ENCODE results near the gene GALNT8. TPM values are rescaled to one million over a fixed set of nuclear protein-coding genes. Genes with fewer than 3 reads are reported as not detected.

The GALNT8 gene
- total RNA-seq, 1 experiment from 2014 or later, result not detected

DNA sequence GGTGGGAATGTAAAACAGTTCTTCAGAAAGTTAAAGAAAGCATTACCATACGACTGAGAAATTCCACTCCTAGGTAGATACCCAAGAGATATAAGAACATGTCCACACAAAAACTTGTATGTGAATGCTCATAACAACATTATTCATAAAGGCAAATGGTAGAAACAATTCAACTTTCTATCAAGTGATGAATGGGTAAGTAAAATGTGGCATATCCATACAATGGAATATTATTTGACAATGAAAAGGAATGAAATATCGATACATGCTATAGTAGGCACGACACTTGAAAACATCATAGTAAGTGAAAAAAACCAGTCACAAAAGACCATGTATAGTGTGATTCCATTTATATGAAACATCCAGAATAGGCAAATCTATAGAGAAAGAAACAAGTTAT, 71.3 kb downstream of the GALNT8 start:
- no peak overlapping the region for H3K27ac ChIP-seq (ENCODE audit: low read depth, low read length)
- POLR2A ChIA-PET, result no interaction called here

GRCh38 chr12:4794491-4794890, 74.3 kb downstream of the GALNT8 start:
- no peaks in the 10 kb centered on the region for H3K79me2 ChIP-seq (ENCODE audit: insufficient read depth, low read length)
- CTCF ChIA-PET, result no interaction called here
- no peak overlapping the region for H3K4me2 ChIP-seq (ENCODE audit: low read length)
- no peak for ATAC-seq
- no peaks in the 10 kb centered on the region for H3K9me2 ChIP-seq (ENCODE audit: insufficient read depth)
- no peak for TF ChIP-seq ZFX (IDR thresholded peaks at IDR 0.05)
- no peak for TF ChIP-seq FOSL1 (IDR thresholded peaks at IDR 0.05; ENCODE audit: low read depth)
- TF ChIP-seq SIN3A (IDR thresholded peaks at IDR 0.05; ENCODE audit: low read depth), result no peak
- TF ChIP-seq JUND (IDR thresholded peaks at IDR 0.05), result no peak
- TF ChIP-seq TCF7L2 (IDR thresholded peaks at IDR 0.05; ENCODE audit: borderline replicate concordance, extremely low read depth, insufficient read depth, insufficient read length), result no peak
- TF ChIP-seq ELF1 (IDR thresholded peaks at IDR 0.05; ENCODE audit: borderline replicate concordance, low read depth), result no peak
- TF ChIP-seq, protein P1, sequence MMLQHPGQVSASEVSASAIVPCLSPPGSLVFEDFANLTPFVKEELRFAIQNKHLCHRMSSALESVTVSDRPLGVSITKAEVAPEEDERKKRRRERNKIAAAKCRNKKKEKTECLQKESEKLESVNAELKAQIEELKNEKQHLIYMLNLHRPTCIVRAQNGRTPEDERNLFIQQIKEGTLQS (IDR thresholded peaks at IDR 0.05), result no peak
- TF ChIP-seq CEBPB (IDR thresholded peaks at IDR 0.05; ENCODE audit: low read depth), result no peak
- TF ChIP-seq EZH2 (IDR thresholded peaks at IDR 0.05), result no peak
- no peak for TF ChIP-seq SP1 (IDR thresholded peaks at IDR 0.05; ENCODE audit: low read depth)
- no peak for TF ChIP-seq EGR1 (IDR thresholded peaks at IDR 0.05; ENCODE audit: low read depth)
- no peak for TF ChIP-seq POLR2AphosphoS5 (IDR thresholded peaks at IDR 0.05; ENCODE audit: low read depth, low read length)
- no peak for TF ChIP-seq CBX3 (IDR thresholded peaks at IDR 0.05; ENCODE audit: low read depth)
- TF ChIP-seq YY1 (IDR thresholded peaks at IDR 0.05; ENCODE audit: extremely low read depth, insufficient replicate concordance, low read depth, low read length), result no peak
- no peak for TF ChIP-seq REST (IDR thresholded peaks at IDR 0.05; ENCODE audit: low read depth)
- no peak for TF ChIP-seq ZBTB33 (IDR thresholded peaks at IDR 0.05; ENCODE audit: extremely low read depth, insufficient replicate concordance, low read length)
- no peak for TF ChIP-seq ZNF274 (IDR thresholded peaks at IDR 0.05; ENCODE audit: low read depth, low read length)
- intact Hi-C loops (cut with micrococcal nuclease), result no loop called here
- H3K36me3 ChIP-seq (ENCODE audit: control insufficient read depth in 1 of 2, insufficient read depth in 2 of 2, low read length in 2 of 2), result no peaks in the 10 kb centered on the region
- H4K20me1 ChIP-seq (ENCODE audit: insufficient read depth), result no peaks in the 10 kb centered on the region
- no peak overlapping the region for H2AFZ ChIP-seq (ENCODE audit: low read depth, low read length, poor library complexity, severe bottlenecking)
- H3K27ac ChIP-seq (ENCODE audit: low read depth, low read length), result no peak overlapping the region
- H3K4me3 ChIP-seq (replicated peaks in 1 of 2; ENCODE audit: low read depth in 1 of 2, low read length in 2 of 2), result no peak overlapping the region
- BruUV-seq (replicated peaks), result no TSS peak
- H3K9me3 ChIP-seq (ENCODE audit: control insufficient read depth in 1 of 2, insufficient read depth in 1 of 2, low read depth in 1 of 2, low read length in 2 of 2), result no peaks in the 10 kb centered on the region
- H3K4me1 ChIP-seq (ENCODE audit: control insufficient read depth in 1 of 2, insufficient read depth in 2 of 2, low read length in 2 of 2), result no peaks in the 10 kb centered on the region
- DNase-seq (ENCODE audit: low read depth, low spot score), result no peak
- POLR2A ChIA-PET, result no interaction called here
- peaks cover 64% of the 10 kb centered on the region for H3K27me3 ChIP-seq (ENCODE audit: insufficient read depth, low read length)
- no peak overlapping the region for H3K9ac ChIP-seq (ENCODE audit: low read length)
- RAD21 ChIA-PET (ENCODE audit: low non-redundant PET in 1 of 2, low total read pairs in 2 of 2, uncharacterized antibody in 2 of 2, unreplicated experiment in 2 of 2), result no interaction called here

More for the DNA sequence above, 71.3 kb downstream of the GALNT8 start:
- Histone ChIP-seq H4K20me1 (ENCODE audit: insufficient read depth) (no peaks in the 10 kb centered on the region), H3K9me3 (ENCODE audit: control insufficient read depth in 1 of 2, insufficient read depth in 1 of 2, low read depth in 1 of 2, low read length in 2 of 2) (no peaks in the 10 kb centered on the region), H3K36me3 (ENCODE audit: control insufficient read depth in 1 of 2, insufficient read depth in 2 of 2, low read length in 2 of 2) (no peaks in the 10 kb centered on the region), H3K4me1 (ENCODE audit: control insufficient read depth in 1 of 2, insufficient read depth in 2 of 2, low read length in 2 of 2) (no peaks in the 10 kb centered on the region), H3K9me2 (ENCODE audit: insufficient read depth) (no peaks in the 10 kb centered on the region), H2AFZ (ENCODE audit: low read depth, low read length, poor library complexity, severe bottlenecking) (no peak overlapping the region), H3K79me2 (ENCODE audit: insufficient read depth, low read length) (no peaks in the 10 kb centered on the region), H3K27me3 (ENCODE audit: insufficient read depth, low read length) (peaks cover 47% of the 10 kb centered on the region), H3K4me2 (ENCODE audit: low read length) (no peak overlapping the region), H3K9ac (ENCODE audit: low read length) (no peak overlapping the region), H3K4me3 (replicated peaks in 1 of 2; ENCODE audit: low read depth in 1 of 2, low read length in 2 of 2) (no peak overlapping the region)
- RAD21 ChIA-PET (ENCODE audit: low non-redundant PET in 1 of 2, low total read pairs in 2 of 2, uncharacterized antibody in 2 of 2, unreplicated experiment in 2 of 2), result no interaction called here
- intact Hi-C loops (cut with micrococcal nuclease), result no loop called here
- ATAC-seq (no peak), DNase-seq (ENCODE audit: low read depth, low spot score) (no peak)
- BruUV-seq (replicated peaks), result no TSS peak
- no peak for TF ChIP-seq CBX3 (IDR thresholded peaks at IDR 0.05; ENCODE audit: low read depth)
- CTCF ChIA-PET, result no interaction called here

Data from HCT116 (cell line).